GM18507 (cell line): ENCODE measurements around the gene WDR27.
"Not testable (repeated sequence)": the region's sequence is repeated elsewhere in the genome, so short reads cannot be mapped to it uniquely, and the experiment has no call there.

ENCODE experiments used
- DNase-seq: peaks from one replicate; pipeline ENCODE4 v3.0.0; 2011; ENCODE audit warnings: low read depth; ENCODE audit not compliant: insufficient read length; ENCODE audit errors: extremely low spot score
- FAIRE-seq: peaks from 2 replicates; lab custom pipeline; 2011; peaks lifted over from hg19 to GRCh38; lab: Jason Lieb, UNC

Gene WDR27

GRCh38 chr6:169622618-169623017 lies 79.2 kb downstream of the WDR27 start:
- FAIRE-seq (no peak), DNase-seq (no peak)

- FAIRE-seq (no peak), DNase-seq (no peak)
Observed at GRCh38 chr6:169621311-169621710, 80.5 kb downstream of the WDR27 start.

GRCh38 chr6:169620171-169621130 lies 81.4 kb downstream of the WDR27 start:
- FAIRE-seq = no peak
- DNase-seq = no peak

DNA sequence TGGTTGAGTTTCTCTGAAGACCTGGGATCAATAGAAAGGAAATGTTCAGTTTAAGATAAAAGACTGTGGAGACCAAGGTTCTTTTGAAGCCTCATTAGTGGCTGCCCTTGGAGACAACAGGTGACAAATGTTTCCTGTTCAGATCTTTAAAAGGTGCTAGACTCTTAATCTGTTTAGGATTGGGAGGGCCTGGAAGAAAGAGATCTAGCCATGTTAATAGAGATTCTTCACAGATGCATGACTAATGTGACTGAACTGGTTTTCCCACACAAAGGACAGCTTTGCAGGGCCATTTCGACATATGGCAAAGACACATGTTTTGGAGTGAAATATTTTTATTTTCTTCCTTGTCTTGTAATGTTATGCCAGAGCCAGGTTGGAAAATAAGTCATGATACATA lies 82.2 kb downstream of the WDR27 start:
- no peak for DNase-seq
- FAIRE-seq = no peak

- DNase-seq (no peak), FAIRE-seq (no peak)
Observed at GRCh38 chr6:169618526-169619490, 83.0 kb downstream of the WDR27 start.

DNA sequence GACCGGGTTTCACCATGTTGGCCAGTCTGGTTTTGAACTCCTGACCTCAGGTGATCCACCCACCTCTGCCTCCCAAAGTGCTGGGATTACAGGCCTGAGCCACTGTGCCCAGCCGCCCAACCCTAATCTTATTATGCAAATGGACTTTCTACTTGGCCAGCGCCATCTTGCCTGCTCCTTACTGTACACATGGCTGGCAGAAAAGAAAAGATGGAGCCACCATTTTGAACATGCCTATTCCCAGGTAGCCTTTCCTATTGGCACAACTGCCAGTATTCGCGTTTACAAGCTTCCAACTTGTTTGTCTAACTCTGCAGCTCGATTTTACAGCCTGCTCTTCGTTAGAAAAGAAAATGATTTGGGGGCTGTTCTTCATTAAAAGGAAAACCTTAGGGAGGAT lies 84.3 kb downstream of the WDR27 start:
- FAIRE-seq = no peak
- no peak for DNase-seq

DNA sequence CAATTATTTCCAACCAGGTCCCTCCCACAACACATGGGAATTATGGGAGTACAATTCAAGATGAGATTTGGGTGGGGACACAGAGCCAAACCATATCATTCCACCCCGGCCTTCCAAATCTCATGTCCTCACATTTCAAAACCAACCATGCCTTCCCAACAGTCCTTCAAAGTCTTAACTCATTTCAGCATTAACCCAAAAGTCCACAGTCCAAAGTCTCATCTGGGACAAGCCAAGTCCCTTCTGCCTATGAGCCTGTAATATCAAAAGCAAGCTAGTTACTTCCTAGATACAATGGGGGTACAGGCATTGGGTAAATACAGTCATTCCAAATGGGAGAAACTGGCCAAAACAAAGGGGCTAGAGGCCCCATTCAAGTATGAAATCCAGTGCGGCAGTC lies 93.2 kb downstream of the WDR27 start:
- FAIRE-seq, DNase-seq: not testable (repeated sequence)

GRCh38 chr6:169604076-169604475 lies 97.8 kb downstream of the WDR27 start:
- FAIRE-seq (no peak), DNase-seq (no peak)

- not testable (repeated sequence) for FAIRE-seq, DNase-seq
Observed at GRCh38 chr6:169601129-169601528, 100.7 kb downstream of the WDR27 start.

DNA sequence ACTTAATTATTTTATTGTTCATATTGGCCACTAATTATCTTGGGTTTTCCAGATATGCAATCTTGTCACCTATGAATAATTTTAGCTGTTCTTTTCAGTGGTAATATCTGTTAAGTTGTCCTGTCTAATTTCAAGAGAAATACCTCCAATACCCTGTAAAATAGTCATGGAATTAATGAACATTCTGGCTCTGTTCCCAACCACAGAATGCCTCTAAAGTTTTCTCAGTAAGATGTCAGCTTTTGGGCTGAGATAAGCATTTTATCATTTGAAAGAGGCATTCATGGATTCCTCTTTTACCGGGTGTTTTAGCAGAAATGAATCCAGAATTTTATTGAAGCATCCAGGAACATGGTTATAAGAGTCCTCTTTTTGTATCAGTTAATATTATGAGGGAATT lies 109.3 kb downstream of the WDR27 start:
- no peak for DNase-seq
- no peak for FAIRE-seq

DNA sequence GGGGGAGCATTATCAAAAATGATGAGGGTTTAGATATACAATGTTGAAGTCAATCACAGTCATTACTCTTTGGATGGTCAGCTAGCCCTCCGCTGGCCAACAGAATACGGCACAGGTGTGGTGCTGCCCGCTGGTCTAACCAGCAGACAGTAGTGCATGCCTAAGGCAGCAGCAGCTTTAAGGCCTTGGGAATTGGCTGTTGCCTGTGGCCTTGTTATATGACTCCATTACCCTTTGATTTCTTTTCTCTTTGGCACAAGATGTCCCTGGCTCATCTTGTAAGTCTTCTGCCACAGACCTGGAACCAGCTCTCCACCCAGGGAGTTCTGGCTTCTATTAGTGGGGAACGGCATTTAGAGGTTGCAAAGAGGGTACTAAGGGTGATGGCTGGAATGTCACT lies 110.2 kb downstream of the WDR27 start:
- FAIRE-seq (no peak), DNase-seq (no peak)

GRCh38 chr6:169590376-169590939 lies 111.4 kb downstream of the WDR27 start:
- no peak for FAIRE-seq
- no peak for DNase-seq

DNA sequence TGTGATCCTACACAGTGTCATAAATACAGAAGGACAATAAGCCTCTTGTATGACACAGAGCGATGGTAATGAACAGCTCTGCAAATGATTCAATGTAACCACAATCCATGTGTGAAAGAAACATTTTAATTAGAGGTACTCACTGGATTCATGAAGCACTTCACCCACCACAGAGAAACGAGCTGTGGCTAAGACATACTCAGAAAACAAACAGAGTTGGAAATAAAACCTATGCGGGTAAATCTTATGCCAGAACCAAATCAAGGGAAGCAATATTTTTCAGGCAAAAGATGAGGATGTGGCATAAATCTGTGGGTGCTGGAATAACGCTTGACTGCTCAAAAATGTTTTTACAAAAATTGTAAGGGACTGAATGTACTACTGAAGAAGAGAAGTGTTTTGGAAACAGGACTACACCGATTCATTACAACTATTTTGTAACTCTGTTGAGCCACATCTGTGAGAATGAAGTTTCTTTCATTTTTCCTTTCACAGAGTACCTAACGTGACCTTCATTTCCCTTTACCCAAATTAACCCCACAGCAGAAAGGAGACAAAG lies 112.1 kb downstream of the WDR27 start:
- FAIRE-seq (peak; percentile 51), DNase-seq (no peak)

DNA sequence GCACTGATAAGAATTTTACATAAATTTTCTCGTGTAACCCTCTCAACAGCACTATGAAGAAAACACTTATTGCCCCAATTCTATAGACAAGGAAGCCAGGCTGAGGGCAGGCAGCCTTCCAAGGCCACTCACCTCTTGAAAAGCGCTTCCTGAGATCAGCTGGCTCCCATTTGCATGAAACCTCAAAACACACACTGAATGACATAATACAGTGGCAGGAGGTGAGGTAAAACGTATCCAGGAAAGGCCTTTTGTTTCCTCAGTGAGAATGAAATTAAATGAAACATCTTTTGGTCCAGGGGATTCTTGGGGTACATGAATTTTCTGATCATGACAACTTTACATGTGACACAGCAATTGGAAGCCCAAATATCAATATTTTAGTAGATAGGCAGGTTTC lies 112.5 kb downstream of the WDR27 start:
- FAIRE-seq = peak; percentile 38
- no peak for DNase-seq

- no peak for DNase-seq
- FAIRE-seq = no peak
Observed at GRCh38 chr6:169587975-169588374, 113.9 kb downstream of the WDR27 start.

DNA sequence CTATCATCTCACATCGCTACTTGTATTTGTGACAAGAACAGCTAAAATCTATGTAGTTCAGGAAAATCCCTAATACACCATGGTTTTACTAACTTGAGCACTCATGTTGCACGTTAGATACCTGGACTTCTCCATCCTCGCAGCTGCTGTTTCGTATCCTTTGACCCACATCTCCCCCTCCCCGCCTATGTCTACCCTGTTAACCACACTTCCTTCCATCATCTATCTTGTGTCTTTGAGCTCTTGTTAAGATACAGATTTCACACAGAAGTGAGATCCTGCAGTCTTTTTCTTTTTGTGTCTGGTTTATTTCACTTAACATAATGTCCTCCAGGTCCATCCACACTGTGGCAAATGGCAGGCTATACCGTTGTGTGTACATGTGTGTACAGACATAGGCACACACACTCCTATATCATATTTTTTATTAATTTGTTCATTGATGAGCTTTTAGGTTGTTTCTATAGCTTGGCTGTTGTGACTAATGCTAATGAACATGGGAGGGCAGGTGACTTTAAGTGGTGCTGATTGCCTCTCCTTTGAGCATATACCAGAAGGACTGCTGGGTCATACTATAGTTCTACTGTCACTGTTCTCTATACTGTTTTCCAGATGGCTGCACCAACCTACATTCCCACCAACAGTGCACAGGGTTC lies 117.8 kb downstream of the WDR27 start:
- DNase-seq (no peak), FAIRE-seq (peak; percentile 18)

- FAIRE-seq (no peak), DNase-seq (no peak)
Observed at GRCh38 chr6:169579407-169580111, 122.3 kb downstream of the WDR27 start.

DNA sequence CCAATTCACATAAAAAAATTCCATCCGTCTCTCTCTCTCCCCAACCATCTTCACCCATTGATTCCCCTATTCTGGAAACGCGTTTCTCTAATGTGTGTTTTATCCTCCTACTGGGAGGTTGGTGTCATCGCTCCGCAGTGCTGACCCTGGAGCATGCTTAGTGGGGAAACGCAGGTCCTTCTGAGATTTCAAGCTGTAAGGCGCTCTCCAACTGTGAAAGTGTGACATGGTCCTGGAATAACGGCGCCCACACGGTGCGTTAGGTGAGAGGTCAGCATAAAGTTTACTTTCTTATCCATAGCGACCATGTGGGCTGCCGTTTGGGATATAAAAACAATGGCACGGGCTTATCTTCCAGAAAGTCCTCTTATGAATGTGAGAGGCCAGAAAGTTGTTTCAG lies 123.9 kb downstream of the WDR27 start:
- DNase-seq (no peak), FAIRE-seq (no peak)

DNA sequence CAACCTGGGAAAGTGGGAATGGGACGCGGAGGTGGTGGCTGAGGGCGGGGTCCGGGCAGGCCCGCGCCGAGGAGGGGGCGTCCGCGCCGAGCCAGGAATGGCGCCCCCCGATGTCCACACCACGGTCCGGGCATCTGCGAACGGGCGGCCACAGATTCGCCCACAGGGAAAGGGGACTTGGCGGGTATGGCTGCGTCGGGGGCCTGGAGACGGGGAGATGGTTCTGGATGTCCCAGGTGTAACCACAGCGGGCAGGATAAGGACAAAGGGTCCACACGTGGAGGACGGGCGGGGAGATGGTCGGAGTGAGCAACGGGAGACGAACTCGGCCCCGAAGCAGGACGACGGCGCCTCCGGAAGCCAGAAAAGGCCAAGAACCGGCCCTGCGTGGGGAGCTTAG lies 124.6 kb downstream of the WDR27 start:
- no peak for FAIRE-seq
- DNase-seq = no peak
